Smooth muscle cell (in vitro differentiated cells): ENCODE results near the gene SECISBP2. TPM values are rescaled to one million over a fixed set of nuclear protein-coding genes. Genes with fewer than 3 reads are reported as not detected.

Experiments
- DNase-seq: peaks from one replicate; lab custom pipeline; 2025; ENCODE audit not compliant: unreplicated experiment; lab: John Stamatoyannopoulos, UW
- H2AFZ ChIP-seq: fragments of 200-600 bp; sonication (generic); 2 replicates; pipeline ENCODE4 v1.6.0; 2016; ENCODE audit warnings: antibody characterized with exemption, low read depth, mild to moderate bottlenecking
- H3F3A ChIP-seq: fragments of 200-600 bp; sonication (generic); 2 replicates; pipeline ENCODE4 v1.6.0; 2017; ENCODE audit warnings: antibody characterized with exemption, low read depth
- H3K27ac ChIP-seq: fragments of 200-600 bp; sonication (generic); 2 replicates; pipeline ENCODE4 v1.5.1; 2016; ENCODE audit warnings: low read depth, mild to moderate bottlenecking
- H3K27me3 ChIP-seq: fragments of 200-600 bp; sonication (generic); 2 replicates; pipeline ENCODE4 v1.6.1; 2016; ENCODE audit warnings: low read depth, mild to moderate bottlenecking
- H3K36me3 ChIP-seq: fragments of 200-600 bp; sonication (generic); 2 replicates; pipeline ENCODE4 v1.5.1; 2016; ENCODE audit warnings: low read depth
- H3K4me1 ChIP-seq: fragments of 200-600 bp; sonication (generic); 2 replicates; pipeline ENCODE4 v1.5.1; 2016; ENCODE audit warnings: low read depth
- H3K4me2 ChIP-seq: fragments of 200-600 bp; sonication (generic); 2 replicates; pipeline ENCODE4 v1.6.0; 2016; ENCODE audit warnings: mild to moderate bottlenecking
- H3K4me3 ChIP-seq: fragments of 200-600 bp; sonication (generic); 2 replicates; pipeline ENCODE4 v1.5.1; 2016; ENCODE audit warnings: mild to moderate bottlenecking
- H3K79me2 ChIP-seq: fragments of 200-600 bp; sonication (generic); 2 replicates; pipeline ENCODE4 v1.6.0; 2016; ENCODE audit warnings: low read depth, mild to moderate bottlenecking
- H3K9ac ChIP-seq: fragments of 200-600 bp; sonication (generic); 2 replicates; pipeline ENCODE4 v1.6.0; 2016; ENCODE audit warnings: low read depth
- H3K9me3 ChIP-seq: fragments of 200-600 bp; sonication (generic); replicated peaks from 2 replicates; pipeline ENCODE4 v1.5.1; 2016; ENCODE audit warnings: low read depth
- H4K20me1 ChIP-seq: fragments of 200-600 bp; sonication (generic); 2 replicates; pipeline ENCODE4 v1.6.0; 2016; ENCODE audit warnings: low read depth
- CTCF ChIP-seq: fragments of 200-600 bp; sonication (generic); IDR thresholded peaks from 2 replicates; pipeline ENCODE4 v1.5.1; 2017; ENCODE audit warnings: borderline replicate concordance, mild to moderate bottlenecking, antibody characterized with exemption; ENCODE audit not compliant: insufficient read depth, poor library complexity, severe bottlenecking
- WGBS: methylation state at CpG from one replicate; pipeline ENCODE4 v1.1.7; 2016; ENCODE audit warnings: low lambda C conversion rate; 5-methylcytosine and 5-hydroxymethylcytosine counted together
- polyA plus RNA-seq: library from polyadenylated mRNA; unstranded; fragments of >200 nt; fragmentation: Nextera tagmentation; extraction: Ambion mirVana; gene quantifications from 2 replicates; pipeline ENCODE4 v1.2.1, GENCODE V29; 2016
- total RNA-seq: library from RNA; depleted of rRNA; stranded (reverse); fragments of >200 nt; gene quantifications from 2 replicates; pipeline ENCODE4 v1.2.3, GENCODE V29; 2014

SECISBP2 gene
- total and polyA plus RNA-seq, 2 experiments from 2014 or later: 12.2 to 25.1 TPM

GRCh38 chr9:89372979-89373378 is 54.7 kb downstream of the SECISBP2 start:
- Histone ChIP-seq H3F3A (no peaks in the 10 kb centered on the region), H3K79me2 (no peaks in the 10 kb centered on the region), H3K9me3 (no peaks in the 10 kb centered on the region), H2AFZ (no peak overlapping the region), H4K20me1 (no peaks in the 10 kb centered on the region), H3K27me3 (no peaks in the 10 kb centered on the region), H3K4me2 (no peak overlapping the region), H3K4me3 (no peak overlapping the region), H3K36me3 (no peaks in the 10 kb centered on the region), H3K9ac (no peak overlapping the region), H3K4me1 (peaks cover 4% of the 10 kb centered on the region), H3K27ac (no peak overlapping the region)
- WGBS: 96% methylated on average over 8 of the region's 8 CpGs
- no peak for DNase-seq
- no peak for TF ChIP-seq CTCF

GRCh38 chr9:89374176-89374575 is 55.9 kb downstream of the SECISBP2 start:
- Histone ChIP-seq H2AFZ (no peak overlapping the region), H3K27me3 (no peaks in the 10 kb centered on the region), H3K4me2 (no peak overlapping the region), H3K27ac (no peak overlapping the region), H3K4me3 (no peak overlapping the region), H3K4me1 (peaks cover 4% of the 10 kb centered on the region), H3F3A (no peaks in the 10 kb centered on the region), H3K9me3 (no peaks in the 10 kb centered on the region), H3K9ac (no peak overlapping the region), H3K79me2 (no peaks in the 10 kb centered on the region), H4K20me1 (no peaks in the 10 kb centered on the region), H3K36me3 (no peaks in the 10 kb centered on the region)
- no peak for TF ChIP-seq CTCF
- WGBS: 60% methylated on average over 4 of the region's 4 CpGs
- DNase-seq: no peak

GRCh38 chr9:89375191-89375760 is 57.0 kb downstream of the SECISBP2 start:
- no peak for DNase-seq
- Histone ChIP-seq H3K9me3 (no peaks in the 10 kb centered on the region), H3K4me2 (no peak overlapping the region), H3K79me2 (no peaks in the 10 kb centered on the region), H2AFZ (no peak overlapping the region), H3K27me3 (no peaks in the 10 kb centered on the region), H3K9ac (no peak overlapping the region), H3K4me1 (peaks cover 4% of the 10 kb centered on the region), H3K27ac (no peak overlapping the region), H3K4me3 (no peak overlapping the region), H3F3A (no peaks in the 10 kb centered on the region), H3K36me3 (no peaks in the 10 kb centered on the region), H4K20me1 (no peaks in the 10 kb centered on the region)
- WGBS: 73% methylated on average over 8 of the region's 8 CpGs
- TF ChIP-seq CTCF: no peak

GRCh38 chr9:89376286-89376685 is 58.0 kb downstream of the SECISBP2 start:
- no peak for TF ChIP-seq CTCF
- Histone ChIP-seq H3K9ac (no peak overlapping the region), H3F3A (no peaks in the 10 kb centered on the region), H3K27ac (no peak overlapping the region), H3K9me3 (no peaks in the 10 kb centered on the region), H3K27me3 (no peaks in the 10 kb centered on the region), H3K4me1 (peaks cover 4% of the 10 kb centered on the region), H3K4me2 (no peak overlapping the region), H3K79me2 (no peaks in the 10 kb centered on the region), H2AFZ (no peak overlapping the region), H3K36me3 (no peaks in the 10 kb centered on the region), H3K4me3 (no peak overlapping the region), H4K20me1 (no peaks in the 10 kb centered on the region)
- DNase-seq: no peak
- 97% methylated on average over 4 of the region's 4 CpGs for WGBS
